ENCODE results near the gene LRRC46. TPM values are rescaled to one million over a fixed set of nuclear protein-coding genes. Genes with fewer than 3 reads are reported as not detected.

Gene LRRC46
- total RNA-seq, 1 donor from 2014 or later = 0.38 TPM

GRCh38 chr17:47820033-47820789 is 11.3 kb upstream of the LRRC46 start:
- H3K36me3 ChIP-seq (ENCODE audit: control insufficient read depth, insufficient read depth, low read length) = no peaks in the 10 kb centered on the region
- H3K4me3 ChIP-seq (ENCODE audit: low read depth, low read length) = no peak overlapping the region
- no peaks in the 10 kb centered on the region for H3K27me3 ChIP-seq (ENCODE audit: control insufficient read depth, insufficient read depth, low read length)
- no peak for TF ChIP-seq CTCF (IDR thresholded peaks at IDR 0.05; ENCODE audit: insufficient read depth, low read length, poor library complexity, severe bottlenecking)
- no peak for DNase-seq (ENCODE audit: low read depth)

GRCh38 chr17:47821031-47821423 is 10.4 kb upstream of the LRRC46 start:
- no peak for DNase-seq (ENCODE audit: low read depth)
- peak overlapping the region; percentile 62 for H3K4me3 ChIP-seq (ENCODE audit: low read depth, low read length)
- TF ChIP-seq CTCF (IDR thresholded peaks at IDR 0.05; ENCODE audit: insufficient read depth, low read length, poor library complexity, severe bottlenecking) = no peak
- no peaks in the 10 kb centered on the region for H3K27me3 ChIP-seq (ENCODE audit: control insufficient read depth, insufficient read depth, low read length)
- no peaks in the 10 kb centered on the region for H3K36me3 ChIP-seq (ENCODE audit: control insufficient read depth, insufficient read depth, low read length)

- Histone ChIP-seq H3K36me3 (ENCODE audit: control insufficient read depth, insufficient read depth, low read length) (peaks cover under 1% of the 10 kb centered on the region), H3K27me3 (ENCODE audit: control insufficient read depth, insufficient read depth, low read length) (no peaks in the 10 kb centered on the region), H3K4me3 (ENCODE audit: low read depth, low read length) (peak within 1 kb of the TSS; percentile 62)
- TF ChIP-seq CTCF (IDR thresholded peaks at IDR 0.05; ENCODE audit: insufficient read depth, low read length, poor library complexity, severe bottlenecking) = peak; percentile 30
- DNase-seq (ENCODE audit: low read depth) = peak; percentile 73
Measured at GRCh38 chr17:47821424-47822391, 9.8 kb upstream of the LRRC46 start, which contains the start of gene OSBPL7. Gene OSBPL7 (minus strand): TSS chr17:47821794. CDS start chr17:47820278, 1,516 bp downstream.

GRCh38 chr17:47822785-47823184 is 8.7 kb upstream of the LRRC46 start:
- peaks cover 4% of the 10 kb centered on the region for H3K36me3 ChIP-seq (ENCODE audit: control insufficient read depth, insufficient read depth, low read length)
- no peak for TF ChIP-seq CTCF (IDR thresholded peaks at IDR 0.05; ENCODE audit: insufficient read depth, low read length, poor library complexity, severe bottlenecking)
- H3K27me3 ChIP-seq (ENCODE audit: control insufficient read depth, insufficient read depth, low read length) = no peaks in the 10 kb centered on the region
- no peak for DNase-seq (ENCODE audit: low read depth)
- no peak overlapping the region for H3K4me3 ChIP-seq (ENCODE audit: low read depth, low read length)

GRCh38 chr17:47823519-47823918 is 8.0 kb upstream of the LRRC46 start:
- TF ChIP-seq CTCF (IDR thresholded peaks at IDR 0.05; ENCODE audit: insufficient read depth, low read length, poor library complexity, severe bottlenecking) = no peak
- H3K4me3 ChIP-seq (ENCODE audit: low read depth, low read length) = no peak overlapping the region
- H3K36me3 ChIP-seq (ENCODE audit: control insufficient read depth, insufficient read depth, low read length) = peaks cover 4% of the 10 kb centered on the region
- H3K27me3 ChIP-seq (ENCODE audit: control insufficient read depth, insufficient read depth, low read length) = no peaks in the 10 kb centered on the region
- DNase-seq (ENCODE audit: low read depth) = no peak

All from kidney epithelial cell (primary cell).